ENCODE results near the gene NR0B1.

NR0B1 gene

GRCh38 chrX:30309139-30309571, at the start of gene NR0B1:
TSS of gene NR0B1 (minus strand) at chrX:30309390. CDS start at chrX:30309363, 27 bp downstream.
- Histone ChIP-seq H3K27me3 (ENCODE audit: control insufficient read depth, insufficient read depth, low read length) (peaks cover 20% of the 10 kb centered on the region), H3K9me3 (ENCODE audit: control insufficient read depth, insufficient read depth, low read length) (no peaks in the 10 kb centered on the region), H3K27ac (ENCODE audit: low read length) (no peak within 1 kb of the TSS), H3K36me3 (ENCODE audit: control insufficient read depth, insufficient read depth, low read length) (no peaks in the 10 kb centered on the region), H3K4me1 (ENCODE audit: control insufficient read depth, insufficient read depth, low read length) (no peaks in the 10 kb centered on the region; the same call in 1 of the 2 replicates), H3K4me3 (ENCODE audit: low read length) (peak within 1 kb of the TSS; percentile 43; the same call in 1 of the 2 replicates)
- DNase-seq (ENCODE audit: low read depth, low spot score), result no peak
- WGBS (ENCODE audit: insufficient coverage, insufficient read length), result no CpG with 5 or more reads among the region's 46 CpGs

GRCh38 chrX:30349946-30350345, 40.8 kb upstream of the NR0B1 start:
- H3K27me3 ChIP-seq (ENCODE audit: control insufficient read depth, insufficient read depth, low read length), result no peaks in the 10 kb centered on the region
- no peak for DNase-seq (ENCODE audit: low read depth, low spot score)
- H3K36me3 ChIP-seq (ENCODE audit: control insufficient read depth, insufficient read depth, low read length), result no peaks in the 10 kb centered on the region
- no peak overlapping the region for H3K4me3 ChIP-seq (ENCODE audit: low read length)
- H3K27ac ChIP-seq (ENCODE audit: low read length), result no peak overlapping the region
- H3K4me1 ChIP-seq (ENCODE audit: control insufficient read depth, insufficient read depth, low read length), result no peaks in the 10 kb centered on the region
- H3K9me3 ChIP-seq (ENCODE audit: control insufficient read depth, insufficient read depth, low read length), result no peaks in the 10 kb centered on the region

GRCh38 chrX:30343206-30343605, 34.0 kb upstream of the NR0B1 start:
- H3K4me1 ChIP-seq (ENCODE audit: control insufficient read depth, insufficient read depth, low read length), result no peaks in the 10 kb centered on the region
- no peaks in the 10 kb centered on the region for H3K36me3 ChIP-seq (ENCODE audit: control insufficient read depth, insufficient read depth, low read length)
- H3K27me3 ChIP-seq (ENCODE audit: control insufficient read depth, insufficient read depth, low read length), result no peaks in the 10 kb centered on the region
- H3K4me3 ChIP-seq (ENCODE audit: low read length), result no peak overlapping the region
- no peaks in the 10 kb centered on the region for H3K9me3 ChIP-seq (ENCODE audit: control insufficient read depth, insufficient read depth, low read length)
- no peak for DNase-seq (ENCODE audit: low read depth, low spot score)
- no CpG with 5 or more reads among the region's 4 CpGs for WGBS (ENCODE audit: insufficient coverage, insufficient read length)
- no peak overlapping the region for H3K27ac ChIP-seq (ENCODE audit: low read length)

GRCh38 chrX:30340753-30341152, 31.6 kb upstream of the NR0B1 start:
- no CpG with 5 or more reads among the region's 7 CpGs for WGBS (ENCODE audit: insufficient coverage, insufficient read length)
- Histone ChIP-seq H3K4me3 (ENCODE audit: low read length) (no peak overlapping the region), H3K9me3 (ENCODE audit: control insufficient read depth, insufficient read depth, low read length) (no peaks in the 10 kb centered on the region), H3K36me3 (ENCODE audit: control insufficient read depth, insufficient read depth, low read length) (no peaks in the 10 kb centered on the region), H3K27ac (ENCODE audit: low read length) (no peak overlapping the region), H3K27me3 (ENCODE audit: control insufficient read depth, insufficient read depth, low read length) (no peaks in the 10 kb centered on the region), H3K4me1 (ENCODE audit: control insufficient read depth, insufficient read depth, low read length) (no peaks in the 10 kb centered on the region)
- no peak for DNase-seq (ENCODE audit: low read depth, low spot score)

GRCh38 chrX:30327762-30328161, 18.6 kb upstream of the NR0B1 start:
- no peaks in the 10 kb centered on the region for H3K36me3 ChIP-seq (ENCODE audit: control insufficient read depth, insufficient read depth, low read length)
- H3K9me3 ChIP-seq (ENCODE audit: control insufficient read depth, insufficient read depth, low read length), result no peaks in the 10 kb centered on the region
- no peak overlapping the region for H3K4me3 ChIP-seq (ENCODE audit: low read length)
- no peaks in the 10 kb centered on the region for H3K4me1 ChIP-seq (ENCODE audit: control insufficient read depth, insufficient read depth, low read length)
- DNase-seq (ENCODE audit: low read depth, low spot score), result no peak
- no peak overlapping the region for H3K27ac ChIP-seq (ENCODE audit: low read length)
- no CpG with 5 or more reads among the region's 4 CpGs for WGBS (ENCODE audit: insufficient coverage, insufficient read length)
- no peaks in the 10 kb centered on the region for H3K27me3 ChIP-seq (ENCODE audit: control insufficient read depth, insufficient read depth, low read length)

GRCh38 chrX:30317308-30317707, 8.1 kb upstream of the NR0B1 start:
- Histone ChIP-seq H3K4me1 (ENCODE audit: control insufficient read depth, insufficient read depth, low read length) (no peaks in the 10 kb centered on the region), H3K27ac (ENCODE audit: low read length) (no peak overlapping the region), H3K36me3 (ENCODE audit: control insufficient read depth, insufficient read depth, low read length) (no peaks in the 10 kb centered on the region), H3K27me3 (ENCODE audit: control insufficient read depth, insufficient read depth, low read length) (no peaks in the 10 kb centered on the region), H3K9me3 (ENCODE audit: control insufficient read depth, insufficient read depth, low read length) (no peaks in the 10 kb centered on the region), H3K4me3 (ENCODE audit: low read length) (no peak overlapping the region)
- WGBS (ENCODE audit: insufficient coverage, insufficient read length), result no CpG with 5 or more reads among the region's 1 CpG
- no peak for DNase-seq (ENCODE audit: low read depth, low spot score)

- WGBS (ENCODE audit: insufficient coverage, insufficient read length), result no CpG with 5 or more reads among the region's 3 CpGs
- H3K27me3 ChIP-seq (ENCODE audit: control insufficient read depth, insufficient read depth, low read length), result peaks cover 15% of the 10 kb centered on the region
- no peaks in the 10 kb centered on the region for H3K36me3 ChIP-seq (ENCODE audit: control insufficient read depth, insufficient read depth, low read length)
- H3K9me3 ChIP-seq (ENCODE audit: control insufficient read depth, insufficient read depth, low read length), result no peaks in the 10 kb centered on the region
- no peak for DNase-seq (ENCODE audit: low read depth, low spot score)
- no peaks in the 10 kb centered on the region for H3K4me1 ChIP-seq (ENCODE audit: control insufficient read depth, insufficient read depth, low read length)
- H3K27ac ChIP-seq (ENCODE audit: low read length), result no peak overlapping the region
- no peak overlapping the region for H3K4me3 ChIP-seq (ENCODE audit: low read length)
Measured at GRCh38 chrX:30313322-30313721, 4.1 kb upstream of the NR0B1 start.

GRCh38 chrX:30312858-30313257, 3.7 kb upstream of the NR0B1 start:
- no peaks in the 10 kb centered on the region; the same call in 1 of the 2 replicates for H3K4me1 ChIP-seq (ENCODE audit: control insufficient read depth, insufficient read depth, low read length)
- H3K36me3 ChIP-seq (ENCODE audit: control insufficient read depth, insufficient read depth, low read length), result no peaks in the 10 kb centered on the region
- no peak for DNase-seq (ENCODE audit: low read depth, low spot score)
- no peak overlapping the region for H3K27ac ChIP-seq (ENCODE audit: low read length)
- no peak overlapping the region for H3K4me3 ChIP-seq (ENCODE audit: low read length)
- peaks cover 19% of the 10 kb centered on the region for H3K27me3 ChIP-seq (ENCODE audit: control insufficient read depth, insufficient read depth, low read length)
- no peaks in the 10 kb centered on the region for H3K9me3 ChIP-seq (ENCODE audit: control insufficient read depth, insufficient read depth, low read length)
- WGBS (ENCODE audit: insufficient coverage, insufficient read length), result no CpG with 5 or more reads among the region's 5 CpGs

- no peak overlapping the region for H3K27ac ChIP-seq (ENCODE audit: low read length)
- WGBS (ENCODE audit: insufficient coverage, insufficient read length), result no CpG with 5 or more reads among the region's 5 CpGs
- peaks cover 20% of the 10 kb centered on the region for H3K27me3 ChIP-seq (ENCODE audit: control insufficient read depth, insufficient read depth, low read length)
- no peaks in the 10 kb centered on the region for H3K9me3 ChIP-seq (ENCODE audit: control insufficient read depth, insufficient read depth, low read length)
- no peaks in the 10 kb centered on the region; the same call in 1 of the 2 replicates for H3K4me1 ChIP-seq (ENCODE audit: control insufficient read depth, insufficient read depth, low read length)
- no peaks in the 10 kb centered on the region for H3K36me3 ChIP-seq (ENCODE audit: control insufficient read depth, insufficient read depth, low read length)
- DNase-seq (ENCODE audit: low read depth, low spot score), result no peak
- H3K4me3 ChIP-seq (ENCODE audit: low read length), result no peak overlapping the region
Measured at GRCh38 chrX:30310429-30311206, 1.4 kb upstream of the NR0B1 start.

GRCh38 chrX:30308263-30309138, 689 bp downstream of the NR0B1 start:
- WGBS (ENCODE audit: insufficient coverage, insufficient read length), result no CpG with 5 or more reads among the region's 71 CpGs
- no peaks in the 10 kb centered on the region for H3K36me3 ChIP-seq (ENCODE audit: control insufficient read depth, insufficient read depth, low read length)
- DNase-seq (ENCODE audit: low read depth, low spot score), result no peak
- H3K4me1 ChIP-seq (ENCODE audit: control insufficient read depth, insufficient read depth, low read length), result no peaks in the 10 kb centered on the region; the same call in 1 of the 2 replicates
- peak overlapping the region; percentile 43; the same call in 1 of the 2 replicates for H3K4me3 ChIP-seq (ENCODE audit: low read length)
- no peaks in the 10 kb centered on the region for H3K9me3 ChIP-seq (ENCODE audit: control insufficient read depth, insufficient read depth, low read length)
- H3K27me3 ChIP-seq (ENCODE audit: control insufficient read depth, insufficient read depth, low read length), result peaks cover 20% of the 10 kb centered on the region
- no peak overlapping the region for H3K27ac ChIP-seq (ENCODE audit: low read length)

Measured in iPS DF 6.9 (cell line).